Activated CD8-positive, alpha-beta T cell treated with anti-CD3 and anti-CD28 coated beads for 36 hours (primary cell): ENCODE results near the gene FRYL. TPM values are rescaled to one million over a fixed set of nuclear protein-coding genes. Genes with fewer than 3 reads are reported as not detected.

Source experiments
- ATAC-seq: fragments of 200-7000 bp; cut with Tn5 transposase; one replicate; pipeline ENCODE4 v1.10.0; 2021; ENCODE audit warnings: mild to moderate bottlenecking, moderate library complexity
- CTCF ChIA-PET: fragments of 350-600 bp; sonication (Branson Sonifier 250); formaldehyde crosslinking; loops from one replicate; lab custom pipeline; 2021; ENCODE audit warnings: antibody characterized with exemption; lab: Charles Lee
- POLR2A ChIA-PET: fragments of 350-600 bp; sonication (Branson Sonifier 250); formaldehyde crosslinking; loops from one replicate; lab custom pipeline; 2021; ENCODE audit warnings: antibody characterized with exemption; lab: Charles Lee
- DNase-seq: peaks from one replicate; pipeline ENCODE4 v3.0.0-alpha.2; 2020
- H3K27ac Mint-ChIP-seq: one replicate; pipeline ENCODE4 v1.8.0; 2021; ENCODE audit warnings: mild to moderate bottlenecking, mixed read lengths
- H3K27me3 Mint-ChIP-seq: one replicate; pipeline ENCODE4 v1.8.0; 2021; ENCODE audit warnings: mixed read lengths
- H3K36me3 Mint-ChIP-seq: one replicate; pipeline ENCODE4 v1.8.0; 2021; ENCODE audit warnings: low read depth, mixed read lengths
- H3K4me1 Mint-ChIP-seq: one replicate; pipeline ENCODE4 v1.8.0; 2021; ENCODE audit warnings: low read depth, mixed read lengths
- H3K4me3 Mint-ChIP-seq: one replicate; pipeline ENCODE4 v1.8.0; 2021; ENCODE audit warnings: mild to moderate bottlenecking, moderate library complexity, mixed read lengths
- H3K9me3 Mint-ChIP-seq: one replicate; pipeline ENCODE4 v1.8.0; 2021; ENCODE audit warnings: mixed read lengths
- CTCF ChIP-seq: fragments of 200-600 bp; IDR thresholded peaks from one replicate; pipeline ENCODE4 v1.8.0; 2022; ENCODE audit warnings: antibody characterized with exemption, mild to moderate bottlenecking
- intact Hi-C: fragments of 100-400 bp; cut with micrococcal nuclease; formaldehyde crosslinking; loops from one replicate; pipeline ENCODE4 v1.10.0; 2022
- total RNA-seq, 2 experiments: library from RNA; stranded (reverse); gene quantifications; one replicate each; pipeline ENCODE4 v1.2.3, GENCODE V29; 2021

The FRYL gene
- total RNA-seq, 2 experiments from 2014 or later: 66.6 to 73.2 TPM

DNA sequence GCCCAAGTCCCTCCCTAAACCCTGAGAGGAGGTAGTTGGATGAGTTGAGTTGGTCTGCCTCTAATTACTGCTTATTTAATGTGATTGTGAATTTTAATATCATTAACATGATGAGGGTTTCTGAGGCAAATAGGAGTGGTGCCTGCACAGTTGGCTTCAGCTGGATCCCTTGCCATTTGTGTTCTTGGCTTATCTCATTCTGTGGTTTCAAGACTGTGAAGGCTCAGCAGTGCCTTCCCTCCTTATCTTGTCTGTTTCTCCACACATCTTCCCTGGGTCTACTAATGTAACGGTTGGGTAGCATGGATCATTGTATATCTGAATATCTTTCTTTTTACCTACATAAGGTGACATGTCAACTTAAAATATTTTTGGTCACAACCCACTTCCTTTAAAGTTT is 298.5 kb downstream of the FRYL start:
- Mint-ChIP-seq H3K27ac (no peak overlapping the region), H3K27me3 (peaks cover 51% of the 10 kb centered on the region), H3K4me3 (no peak overlapping the region), H3K9me3 (no peaks in the 10 kb centered on the region), H3K36me3 (no peaks in the 10 kb centered on the region), H3K4me1 (peaks cover 9% of the 10 kb centered on the region)
- DNase-seq (no peak), ATAC-seq (no peak)
- intact Hi-C loops: no loop called here
- TF ChIP-seq CTCF: no peak
- ChIA-PET POLR2A (no interaction called here), CTCF (interaction anchor here (1.1 kb wide), 1 partner anchor 64 kb away, joined by 3 read pairs; no protein-coding TSS in a partner anchor)

DNA sequence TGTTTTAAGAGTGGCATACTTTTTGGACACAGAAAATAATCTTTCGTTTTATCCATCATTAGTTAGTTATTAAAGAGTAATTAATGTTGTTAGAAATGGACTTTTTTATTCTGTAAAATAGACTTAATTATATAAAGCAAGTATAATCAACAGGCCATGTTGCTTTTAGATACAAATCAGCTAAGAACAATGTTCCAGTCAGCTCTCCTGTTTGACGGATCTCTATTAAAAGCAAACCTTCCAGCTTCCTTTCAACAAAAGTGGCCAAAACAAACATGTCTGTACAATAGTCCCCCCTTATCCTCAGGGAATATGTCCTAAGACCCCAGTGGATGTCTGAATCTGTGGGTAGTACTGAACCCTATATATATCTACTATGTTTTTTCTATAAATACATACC is 301.8 kb downstream of the FRYL start:
- POLR2A ChIA-PET: no interaction called here
- Mint-ChIP-seq H3K36me3 (no peaks in the 10 kb centered on the region), H3K27me3 (peaks cover 34% of the 10 kb centered on the region), H3K4me3 (no peak overlapping the region), H3K4me1 (peaks cover 2% of the 10 kb centered on the region), H3K9me3 (no peaks in the 10 kb centered on the region), H3K27ac (no peak overlapping the region)
- ATAC-seq (no peak), DNase-seq (no peak)
- CTCF ChIA-PET: no interaction called here
- intact Hi-C loops: no loop called here
- no peak for TF ChIP-seq CTCF

DNA sequence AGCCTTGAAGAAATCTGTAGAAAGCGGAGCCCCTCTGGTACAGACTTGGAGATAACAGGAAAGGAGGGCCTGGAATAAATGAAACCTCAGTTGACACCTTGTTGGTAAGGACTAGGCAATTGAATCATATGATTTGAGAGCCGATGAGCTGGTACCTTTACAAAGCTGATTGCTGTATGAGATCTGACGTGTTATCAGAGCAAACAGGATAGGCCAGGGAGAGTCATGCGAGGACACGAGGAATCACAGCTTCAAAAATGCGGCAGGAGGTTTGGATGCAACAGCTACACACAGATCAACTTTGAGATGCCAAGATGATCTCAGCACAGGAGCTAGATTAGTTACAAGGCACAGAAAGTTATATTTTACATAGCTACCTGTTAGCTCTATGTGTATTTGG is 304.3 kb downstream of the FRYL start:
- H3K9me3 Mint-ChIP-seq: no peaks in the 10 kb centered on the region
- ChIA-PET CTCF (interaction anchor here (1.2 to 1.8 kb wide), 6 partner anchors 8 to 469 kb away, joined by 3 to 6 read pairs (median 4); no protein-coding TSS in a partner anchor), POLR2A (no interaction called here)
- no peak for TF ChIP-seq CTCF
- no peaks in the 10 kb centered on the region for H3K36me3 Mint-ChIP-seq
- H3K27ac Mint-ChIP-seq: no peak overlapping the region
- H3K27me3 Mint-ChIP-seq: peaks cover 12% of the 10 kb centered on the region
- DNase-seq (no peak), ATAC-seq (no peak)
- intact Hi-C loops: no loop called here
- no peak overlapping the region for H3K4me3 Mint-ChIP-seq
- no peaks in the 10 kb centered on the region for H3K4me1 Mint-ChIP-seq

DNA sequence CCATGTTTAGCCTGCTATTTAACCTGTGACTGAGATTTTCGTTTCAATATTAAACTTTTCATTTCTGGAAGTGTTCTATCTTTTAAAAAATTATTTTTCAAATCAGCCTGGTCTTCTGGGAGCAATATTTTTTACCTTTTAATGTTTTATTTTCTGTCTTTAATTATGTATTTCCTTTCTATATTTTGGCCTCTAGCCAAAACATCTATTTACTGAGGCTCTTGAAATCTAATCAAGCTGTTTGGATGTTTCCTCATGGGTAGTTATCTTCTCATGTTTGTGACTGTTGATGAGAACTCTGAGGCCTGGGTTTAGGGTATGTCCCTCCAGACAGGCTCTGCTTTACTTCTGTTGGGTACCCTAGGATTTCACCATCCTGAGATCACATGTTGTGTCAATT is 307.3 kb downstream of the FRYL start:
- POLR2A ChIA-PET: no interaction called here
- intact Hi-C loops: no loop called here
- no peak for DNase-seq
- no peak for ATAC-seq
- Mint-ChIP-seq H3K27me3 (peaks cover 12% of the 10 kb centered on the region), H3K4me1 (no peaks in the 10 kb centered on the region), H3K9me3 (no peaks in the 10 kb centered on the region), H3K4me3 (no peak overlapping the region), H3K36me3 (no peaks in the 10 kb centered on the region), H3K27ac (no peak overlapping the region)
- CTCF ChIA-PET: interaction anchor here (1.0 kb wide), 1 partner anchor 10 kb away, joined by 3 read pairs; the partner anchor contains the start of gene SLC10A4
- TF ChIP-seq CTCF: no peak

GRCh38 chr4:48470570-48470969 is 309.5 kb downstream of the FRYL start:
- ATAC-seq (no peak), DNase-seq (no peak)
- Mint-ChIP-seq H3K4me1 (no peaks in the 10 kb centered on the region), H3K27me3 (peaks cover 7% of the 10 kb centered on the region), H3K27ac (no peak overlapping the region), H3K36me3 (no peaks in the 10 kb centered on the region), H3K9me3 (no peaks in the 10 kb centered on the region), H3K4me3 (no peak overlapping the region)
- TF ChIP-seq CTCF: no peak
- ChIA-PET POLR2A (no interaction called here), CTCF (interaction anchor here (0.7 kb wide), 1 partner anchor 32 kb away, joined by 3 read pairs; no protein-coding TSS in a partner anchor)
- intact Hi-C loops: no loop called here
